ENCODE results near the gene TMEM229B.

Gene TMEM229B

DNA sequence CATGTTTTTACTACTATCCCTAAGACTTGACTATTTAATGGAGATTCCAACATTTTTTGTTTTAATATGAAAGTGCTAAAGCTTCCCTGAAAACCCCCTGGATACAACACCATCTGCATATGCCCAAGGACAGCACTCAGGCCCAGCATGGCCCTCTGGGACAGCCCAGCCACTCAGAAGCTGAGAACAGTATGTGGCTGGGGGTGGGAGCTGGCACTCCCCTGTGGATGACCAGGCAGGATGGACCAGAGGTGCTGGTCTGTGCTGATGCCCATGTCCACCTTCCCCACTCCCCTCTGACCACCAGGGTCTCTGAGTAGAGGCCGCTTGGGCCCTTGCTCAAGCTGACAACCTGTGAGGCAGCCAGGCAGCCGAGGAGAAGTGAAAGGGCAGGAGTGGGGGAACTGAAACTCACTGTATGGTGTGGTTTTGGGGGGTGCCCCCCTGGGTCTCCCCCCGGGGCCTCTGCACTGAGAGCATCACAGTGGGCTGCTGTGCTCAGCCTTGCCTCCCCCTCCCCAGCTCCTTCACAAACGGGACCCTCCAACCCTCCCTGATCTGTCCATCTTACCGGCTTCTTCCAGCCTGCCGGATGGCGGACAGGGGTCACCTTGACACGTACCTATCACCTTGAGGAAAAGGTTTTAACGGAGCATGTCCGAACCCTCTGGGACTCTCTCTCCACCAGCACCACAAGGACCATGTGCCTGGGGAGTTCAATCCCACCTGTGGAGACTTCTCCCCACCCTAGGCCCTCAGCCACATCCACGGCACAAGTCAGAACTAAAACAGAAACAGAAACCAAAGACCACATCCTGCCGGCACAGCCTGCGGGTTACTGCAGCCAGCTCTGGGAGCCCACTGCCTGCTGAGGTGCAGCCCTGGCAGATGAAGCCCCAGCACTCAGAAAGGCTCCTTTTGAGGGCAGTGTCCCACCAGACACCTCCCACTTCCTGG, at the start of gene TMEM229B:
TMEM229B (minus strand) TSS at position 785 of the 957 bp plus-strand sequence. CDS start 14,798 bp downstream, outside the sequence.
- peak; percentile 52 for DNase-seq

DNA sequence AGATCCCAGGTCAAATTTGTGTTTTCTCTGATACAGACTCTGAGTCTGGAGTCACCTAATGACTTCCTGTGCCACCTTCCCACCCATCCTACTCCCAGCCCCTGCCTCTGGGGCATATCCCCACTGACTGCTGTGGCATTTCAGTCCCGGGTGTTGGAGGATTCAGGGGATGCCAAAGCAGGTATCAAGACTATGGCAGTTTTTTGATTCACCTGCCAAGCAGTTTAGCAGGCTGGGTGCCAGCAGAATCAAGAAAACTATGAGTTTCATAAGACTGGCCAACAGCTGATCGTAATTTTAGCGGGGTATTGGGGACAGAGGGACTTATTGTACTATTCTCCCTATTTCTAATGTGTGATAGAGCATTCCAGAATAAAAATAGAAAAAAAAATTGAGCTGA, 49.2 kb upstream of the TMEM229B start:
- DNase-seq = no peak

DNA sequence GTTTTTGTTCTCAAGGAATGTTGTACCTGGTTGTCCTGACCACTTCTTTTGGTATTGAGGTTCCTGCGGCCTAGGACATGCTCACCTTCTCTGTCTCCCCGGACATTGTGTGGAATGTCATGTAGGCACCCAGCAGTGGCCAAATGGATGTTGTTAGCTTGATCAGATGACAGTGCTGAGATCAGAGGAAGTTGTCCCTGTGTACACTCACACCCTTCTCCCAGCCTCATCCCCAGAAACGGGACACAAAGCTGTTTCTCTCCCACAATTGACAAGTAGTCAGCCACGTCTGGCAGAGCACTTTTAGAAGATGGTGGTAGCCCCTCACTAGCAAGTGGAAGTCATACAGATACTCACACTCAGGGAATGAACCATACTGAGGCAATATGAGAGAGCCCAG, 47.6 kb upstream of the TMEM229B start:
- DNase-seq = no peak

DNA sequence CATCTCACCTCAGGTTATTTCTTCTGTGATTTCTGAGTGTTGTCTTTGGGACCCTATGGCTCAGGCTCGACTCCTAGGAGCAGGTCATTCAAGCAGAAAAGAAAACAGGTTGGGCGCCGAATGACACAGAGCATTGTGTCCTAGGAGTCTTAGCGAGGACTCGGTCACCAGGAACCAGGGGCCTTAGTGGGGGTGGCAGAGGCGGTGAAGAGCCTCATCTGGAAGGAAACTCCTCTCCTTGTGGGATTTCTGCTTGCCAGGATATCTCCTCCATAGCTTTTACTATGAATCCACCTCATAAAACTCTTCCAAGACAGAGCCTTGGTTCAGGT, 45.2 kb upstream of the TMEM229B start:
- DNase-seq = no peak

DNA sequence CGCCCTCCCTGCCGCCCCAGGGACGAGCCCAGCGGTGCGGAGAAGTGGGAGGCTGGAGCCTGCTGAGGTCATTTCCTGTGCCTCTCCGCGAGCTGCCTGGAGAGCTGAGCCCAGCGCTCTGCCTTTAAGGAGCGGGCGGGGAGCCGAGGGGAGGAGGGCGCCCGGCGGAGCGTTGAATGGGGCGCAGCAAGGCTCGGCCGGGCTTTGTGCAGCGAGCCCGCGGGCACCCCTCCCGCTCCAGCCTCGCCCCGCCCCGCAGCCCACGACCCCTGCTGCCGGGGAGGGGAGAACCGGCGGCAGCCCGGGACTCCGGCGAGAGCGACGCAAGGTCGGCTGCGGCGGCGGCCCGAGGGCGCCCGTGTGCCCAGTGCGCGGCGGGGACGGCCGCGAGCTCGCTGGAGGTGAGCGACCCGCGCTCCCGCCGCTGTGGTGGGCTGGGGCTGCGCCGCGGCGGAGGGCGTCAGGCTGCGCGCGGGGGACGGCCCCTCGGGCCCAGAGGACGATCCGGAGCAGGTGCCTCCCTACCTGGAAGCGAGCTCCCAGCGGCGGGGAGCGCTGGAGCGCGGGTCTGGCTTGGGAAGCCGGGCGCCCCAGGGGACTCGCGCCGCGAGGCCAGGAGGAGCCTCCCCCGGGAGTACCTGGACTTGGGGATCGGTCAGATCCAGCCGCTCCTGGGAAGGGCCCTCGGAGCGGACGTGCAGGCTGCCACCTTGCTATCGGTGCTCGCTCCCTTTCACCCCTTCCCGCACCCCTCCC, 44.7 kb upstream of the TMEM229B start, which contains the start of gene PLEKHH1:
PLEKHH1 (plus strand) TSS at position 293 of the 756 bp plus-strand sequence. CDS start 8,578 bp downstream, outside the sequence.
- peak; percentile 31 for DNase-seq

DNA sequence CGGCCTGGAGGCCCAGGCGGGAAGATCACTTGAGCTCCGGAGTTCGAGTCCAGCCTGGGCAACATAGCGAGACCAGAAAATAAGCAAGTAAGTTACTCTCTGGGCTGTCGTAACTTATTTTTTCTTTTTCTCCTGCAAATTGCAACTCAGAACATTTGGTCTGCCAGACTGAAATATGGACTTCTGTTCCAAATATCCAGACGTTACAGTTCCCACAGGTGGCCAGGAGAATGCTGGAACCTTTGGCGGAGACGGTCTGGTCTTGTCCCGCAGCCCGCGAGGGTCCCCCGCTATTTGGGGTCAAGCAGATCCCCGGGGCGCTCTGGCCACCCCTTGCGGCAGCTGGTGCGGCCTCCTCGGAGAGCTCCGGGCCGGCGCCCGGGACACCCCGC, 44.1 kb upstream of the TMEM229B start:
- no peak for DNase-seq

DNA sequence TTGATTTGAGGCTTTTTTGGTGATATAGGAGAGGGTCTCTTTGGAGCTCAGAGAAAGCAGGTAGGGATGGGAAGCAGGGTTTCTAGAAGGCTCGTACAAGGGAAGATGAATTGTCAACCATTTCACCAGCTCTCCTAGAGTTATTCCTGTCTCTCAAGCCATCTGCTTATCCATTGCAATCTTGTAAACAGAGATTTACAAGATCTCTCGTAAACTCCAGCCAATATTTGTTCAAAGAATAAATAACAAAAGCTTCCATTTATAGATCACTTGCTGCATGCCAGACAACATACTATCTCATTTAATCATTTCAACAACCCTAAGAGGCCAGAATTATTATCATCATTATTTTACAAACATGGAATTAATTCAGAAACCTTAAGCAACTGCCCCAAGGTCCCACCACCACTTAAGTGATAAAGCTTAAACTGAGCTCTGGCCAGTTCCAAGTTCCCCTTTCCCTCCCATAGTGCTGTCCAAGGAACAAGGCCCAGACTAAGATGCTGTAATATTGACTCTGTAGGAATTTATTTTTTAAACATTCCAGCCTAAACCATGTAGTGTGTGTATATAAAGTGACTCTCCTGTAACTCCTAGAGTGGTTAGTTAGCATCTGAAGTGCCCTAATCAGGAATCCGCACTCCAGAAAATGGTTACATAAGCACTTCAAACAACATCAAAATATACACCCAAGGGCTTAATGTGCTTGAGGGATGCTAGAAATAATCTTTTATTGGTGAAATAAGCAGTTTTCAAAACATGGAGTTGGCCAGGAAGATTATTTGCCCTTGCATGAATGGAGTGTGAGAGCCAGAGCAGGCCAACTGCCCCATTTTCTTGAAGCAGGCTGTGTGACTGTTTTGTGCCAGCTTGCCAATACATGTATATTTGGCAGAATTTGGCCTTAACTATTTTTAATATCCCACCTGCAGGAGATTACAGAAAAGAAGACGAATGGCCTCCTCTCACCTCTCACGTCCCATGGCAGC, 41.7 kb upstream of the TMEM229B start:
- no peak for DNase-seq

DNA sequence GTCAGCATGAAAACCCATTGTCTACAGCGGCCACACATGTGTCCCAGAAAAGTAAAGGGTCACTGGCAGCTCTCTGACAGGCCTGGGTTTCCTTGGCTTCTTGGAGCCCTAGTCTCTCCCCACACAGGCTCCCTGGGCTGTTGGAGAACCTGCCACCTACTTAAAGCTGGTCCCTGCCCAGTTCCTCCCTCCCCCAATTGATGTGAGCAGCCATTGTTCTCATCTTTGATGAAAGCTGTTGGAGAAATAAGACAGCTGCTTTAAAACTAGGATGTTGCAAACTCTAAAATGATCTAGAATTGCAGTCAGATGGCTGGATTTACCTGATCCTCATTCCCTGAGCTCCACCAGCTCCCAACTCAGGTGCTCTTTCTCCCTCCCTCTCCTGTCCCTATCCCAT, 39.8 kb upstream of the TMEM229B start:
- DNase-seq = no peak

DNA sequence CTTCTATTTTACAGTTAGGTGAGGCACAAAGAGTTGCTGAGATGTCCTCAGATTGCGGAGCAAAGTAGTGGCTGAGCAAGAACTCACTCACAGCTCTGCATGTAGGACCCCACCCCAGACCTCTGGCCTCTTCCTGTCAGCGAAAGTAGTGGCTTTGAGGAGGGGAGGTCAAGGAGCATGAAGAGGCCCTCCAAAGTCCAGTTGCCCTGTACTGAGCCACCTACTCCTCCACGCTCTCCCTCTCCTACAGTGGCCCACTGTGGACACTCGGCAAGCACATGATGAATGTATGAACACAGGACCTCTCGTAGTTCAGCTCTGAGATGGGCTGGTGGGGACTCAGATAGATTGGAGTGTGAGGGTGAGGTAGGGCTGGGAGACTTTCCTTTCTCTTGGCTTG, 39.2 kb upstream of the TMEM229B start:
- no peak for DNase-seq

DNA sequence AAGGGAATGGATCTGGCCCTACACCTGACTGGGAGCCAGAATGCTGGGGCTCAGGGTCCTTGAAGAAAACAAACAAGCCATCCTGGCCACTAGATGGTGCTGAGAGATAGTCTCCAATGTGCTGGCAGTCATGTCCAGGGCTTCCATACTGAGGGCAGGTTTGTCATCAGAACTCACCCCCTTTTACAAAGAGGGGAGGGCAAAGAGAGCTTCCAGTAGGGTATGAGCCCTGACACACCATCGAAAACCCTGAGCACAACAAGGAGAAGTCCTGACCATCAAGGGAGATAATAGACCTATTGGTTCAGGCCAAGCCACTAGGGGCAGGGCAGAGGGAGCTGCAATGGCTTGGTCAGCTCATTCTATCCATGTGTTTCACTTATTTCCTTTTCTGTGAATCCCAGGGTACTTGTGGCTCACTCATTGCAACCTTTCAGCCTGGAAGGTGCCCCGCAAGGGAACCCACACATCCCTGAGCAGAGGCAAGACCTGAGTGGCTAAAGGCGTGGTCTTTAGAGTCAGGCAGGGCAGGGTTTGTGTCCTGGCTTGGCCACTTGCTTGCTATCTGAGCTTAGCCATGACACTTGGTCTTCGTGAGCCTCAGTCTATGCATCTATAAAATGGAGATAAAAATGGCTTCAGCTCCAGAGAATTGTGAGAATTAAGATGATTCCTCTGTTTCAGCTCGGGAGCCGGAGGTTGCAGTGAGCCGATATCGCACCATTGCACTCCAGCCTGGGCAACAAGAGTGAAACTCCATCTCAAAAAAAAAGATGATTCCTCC, 38.3 kb upstream of the TMEM229B start:
- DNase-seq = peak; percentile 13

DNA sequence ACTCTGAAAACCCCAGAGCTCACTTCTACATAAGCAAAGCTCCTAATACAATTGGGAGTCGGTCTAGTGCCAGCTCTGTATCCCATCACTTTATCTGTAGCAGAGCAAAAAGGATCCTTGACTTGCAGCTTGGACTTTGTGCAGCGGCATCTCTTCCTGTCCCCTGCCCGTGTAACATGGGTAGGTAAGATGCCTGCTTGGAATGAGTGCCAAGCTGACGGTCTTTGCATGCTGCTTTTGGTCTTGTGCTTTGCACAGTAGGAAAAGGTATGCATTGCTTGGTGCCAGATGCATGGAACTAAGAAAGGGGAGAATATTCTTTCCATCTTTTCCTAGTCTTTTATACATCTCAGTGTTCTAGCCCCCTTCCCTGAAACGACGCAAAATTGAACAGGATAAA, 37.7 kb upstream of the TMEM229B start:
- no peak for DNase-seq

DNA sequence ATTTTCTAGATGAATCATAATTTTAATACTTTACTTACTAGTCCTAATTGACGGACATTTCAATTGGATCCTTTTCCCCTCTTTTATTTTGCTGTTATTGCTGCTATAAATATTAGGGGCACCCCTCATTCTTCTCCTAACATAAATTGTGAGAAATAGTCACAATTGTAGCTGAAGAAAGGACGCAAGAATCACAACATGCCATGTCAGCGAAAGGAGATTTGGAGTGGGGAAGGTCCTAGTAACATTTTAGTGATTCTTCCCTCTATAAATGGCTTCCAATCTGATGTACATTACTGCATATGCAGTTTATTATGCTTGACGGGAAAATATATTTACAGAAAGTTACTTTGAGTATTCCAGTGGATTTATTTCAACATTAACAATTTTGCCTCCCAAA, 36.9 kb upstream of the TMEM229B start:
- no peak for DNase-seq

DNA sequence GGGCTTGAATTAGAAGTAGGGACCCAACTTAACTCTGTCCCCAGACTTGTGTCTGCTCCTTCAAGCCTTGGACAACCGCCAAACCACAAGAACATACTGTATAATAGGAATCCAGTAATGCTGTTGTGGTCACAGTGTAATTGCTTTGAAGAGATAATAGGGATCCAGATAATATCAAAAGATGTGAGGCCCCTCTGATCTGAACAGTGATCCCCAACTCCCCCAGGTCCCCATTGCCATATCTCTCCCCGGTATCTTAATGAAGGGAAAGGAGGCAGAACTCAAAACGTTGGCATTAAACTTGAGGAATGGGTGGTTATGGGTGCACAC, 36.1 kb upstream of the TMEM229B start:
- no peak for DNase-seq

DNA sequence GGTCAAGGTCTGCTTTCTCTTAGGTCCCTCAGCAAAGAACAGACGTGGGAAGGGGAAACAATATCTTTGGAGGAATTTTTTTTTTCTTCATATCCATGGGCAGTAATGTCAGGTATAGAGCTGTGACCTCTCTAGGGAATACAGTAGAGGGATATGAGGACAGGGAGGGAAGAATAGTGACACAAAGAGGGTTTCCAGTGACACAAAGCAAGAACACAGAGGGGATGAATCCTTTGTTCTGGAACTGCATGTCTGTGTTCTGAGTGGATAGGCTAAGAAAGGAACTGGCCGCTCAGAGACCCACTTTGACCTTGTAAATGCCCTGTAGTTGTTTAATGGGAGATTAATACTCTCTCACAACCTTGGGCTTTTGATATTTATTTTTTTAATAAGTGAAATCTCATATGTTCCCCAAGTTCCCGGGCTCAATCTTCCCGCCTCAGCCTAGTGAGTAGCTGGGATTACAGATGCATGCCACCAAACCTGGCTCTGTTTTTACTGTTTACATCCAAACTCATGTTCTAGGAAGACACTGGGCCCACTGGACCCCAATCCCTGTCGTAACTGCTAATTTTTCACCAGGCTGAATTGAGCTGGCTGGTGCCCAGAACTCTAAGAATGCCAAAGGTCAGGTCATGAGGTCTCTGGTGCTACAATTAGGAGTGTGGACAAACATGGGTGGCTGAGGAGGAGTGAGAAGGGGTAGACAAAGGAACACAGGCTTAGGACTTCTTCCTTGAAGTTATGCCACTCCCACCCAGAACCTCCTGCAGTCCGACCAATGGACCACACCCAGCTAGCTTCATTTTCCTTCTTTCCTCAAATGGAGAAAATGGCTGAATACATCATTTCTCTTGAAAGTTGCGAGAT, 35.5 kb upstream of the TMEM229B start:
- no peak for DNase-seq

DNA sequence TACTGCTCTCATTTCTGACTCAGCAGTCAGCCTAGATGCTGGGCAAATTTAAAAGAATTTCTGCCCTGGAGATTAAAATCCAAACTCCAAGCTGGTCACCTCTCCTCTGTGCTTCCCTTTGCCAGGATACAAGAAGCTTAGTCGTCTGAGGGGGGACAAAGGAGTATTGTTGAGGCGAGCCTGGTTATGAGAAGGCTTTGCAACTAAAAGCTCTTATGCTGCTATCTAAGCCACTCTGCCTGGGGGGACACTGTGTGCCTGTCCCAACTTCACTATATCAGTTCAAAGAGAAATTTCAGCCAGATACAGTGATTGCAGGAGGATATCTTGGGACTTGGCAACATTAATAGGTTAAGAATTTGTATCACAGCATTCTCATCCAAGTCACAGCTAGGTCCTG, 33.7 kb upstream of the TMEM229B start:
- DNase-seq = no peak

DNA sequence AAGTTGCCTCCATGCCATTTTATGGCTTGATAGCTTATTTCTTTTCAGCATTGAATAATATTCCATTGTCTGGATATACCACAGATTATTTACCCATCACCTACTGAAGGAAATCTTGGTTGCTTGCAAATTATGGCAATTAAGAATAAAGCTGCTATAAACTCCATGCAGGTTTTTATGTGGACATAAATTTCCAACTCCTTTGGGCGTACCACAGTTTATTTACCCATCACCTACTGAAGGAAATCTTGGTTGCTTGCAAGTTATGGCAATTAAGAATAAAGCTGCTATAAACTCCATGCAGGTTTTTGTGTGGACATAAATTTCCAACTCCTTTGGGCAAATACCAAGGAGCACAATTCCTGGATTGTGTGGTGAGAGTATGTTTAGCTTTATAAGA, 32.0 kb upstream of the TMEM229B start:
- DNase-seq = no peak

DNA sequence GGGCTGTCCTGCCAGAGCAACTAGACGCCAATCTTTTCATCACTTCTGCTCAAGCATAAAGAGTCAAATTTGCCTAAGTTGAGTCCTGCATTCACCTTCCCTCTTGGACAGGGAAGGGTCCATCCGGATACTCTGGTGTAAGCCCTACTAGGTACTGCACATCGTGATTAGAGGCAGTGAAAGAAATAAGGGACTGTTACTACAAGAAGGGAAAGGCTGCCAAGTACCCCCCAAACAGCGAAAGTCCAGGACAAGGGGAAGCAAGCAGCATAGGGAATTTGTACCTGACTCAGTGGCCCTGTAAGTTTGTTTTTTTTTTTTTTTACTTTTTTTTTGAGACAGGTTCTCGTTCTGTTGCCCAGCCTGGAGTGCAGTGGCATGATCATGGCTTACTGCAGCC, 30.9 kb upstream of the TMEM229B start:
- no peak for DNase-seq

DNA sequence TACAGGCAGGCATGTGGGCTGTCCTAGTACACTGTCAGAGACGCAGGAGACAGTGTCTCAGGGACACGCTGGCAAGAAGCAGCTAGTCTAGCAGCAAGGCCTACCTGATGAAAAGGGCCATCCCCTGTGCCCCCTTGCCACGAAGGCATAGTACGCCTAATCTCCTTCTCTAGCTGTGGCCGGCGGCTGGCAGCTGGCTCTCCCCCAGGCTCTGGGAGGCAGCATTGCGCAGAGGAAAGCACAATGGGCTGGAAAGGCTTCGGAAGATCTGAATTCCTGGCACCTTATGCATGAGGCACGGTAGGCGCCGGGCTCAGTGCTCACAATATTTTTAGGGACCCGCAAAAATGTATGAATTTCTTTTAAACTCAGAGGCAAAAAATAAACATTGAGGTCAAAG, 28.6 kb upstream of the TMEM229B start:
- DNase-seq = no peak

DNA sequence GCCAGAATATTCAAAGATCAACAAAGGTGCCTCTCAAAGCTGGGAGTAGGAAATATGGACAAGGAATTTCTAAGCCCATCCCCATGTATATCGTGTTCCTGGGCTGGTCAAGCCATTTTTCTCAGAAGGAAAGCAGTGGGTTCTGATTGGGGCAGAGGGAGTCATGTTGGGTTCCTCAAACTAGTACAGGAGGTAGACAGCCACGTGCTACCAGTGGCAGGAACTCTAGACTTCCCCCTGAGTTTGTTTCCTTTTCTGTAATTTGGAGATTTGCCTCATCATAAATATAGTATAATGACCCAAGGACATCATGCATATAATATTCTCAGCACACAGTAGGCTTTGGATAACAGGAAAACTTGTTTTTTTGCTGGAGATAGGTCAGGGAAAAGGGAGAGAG, 28.2 kb upstream of the TMEM229B start:
- DNase-seq = no peak

DNA sequence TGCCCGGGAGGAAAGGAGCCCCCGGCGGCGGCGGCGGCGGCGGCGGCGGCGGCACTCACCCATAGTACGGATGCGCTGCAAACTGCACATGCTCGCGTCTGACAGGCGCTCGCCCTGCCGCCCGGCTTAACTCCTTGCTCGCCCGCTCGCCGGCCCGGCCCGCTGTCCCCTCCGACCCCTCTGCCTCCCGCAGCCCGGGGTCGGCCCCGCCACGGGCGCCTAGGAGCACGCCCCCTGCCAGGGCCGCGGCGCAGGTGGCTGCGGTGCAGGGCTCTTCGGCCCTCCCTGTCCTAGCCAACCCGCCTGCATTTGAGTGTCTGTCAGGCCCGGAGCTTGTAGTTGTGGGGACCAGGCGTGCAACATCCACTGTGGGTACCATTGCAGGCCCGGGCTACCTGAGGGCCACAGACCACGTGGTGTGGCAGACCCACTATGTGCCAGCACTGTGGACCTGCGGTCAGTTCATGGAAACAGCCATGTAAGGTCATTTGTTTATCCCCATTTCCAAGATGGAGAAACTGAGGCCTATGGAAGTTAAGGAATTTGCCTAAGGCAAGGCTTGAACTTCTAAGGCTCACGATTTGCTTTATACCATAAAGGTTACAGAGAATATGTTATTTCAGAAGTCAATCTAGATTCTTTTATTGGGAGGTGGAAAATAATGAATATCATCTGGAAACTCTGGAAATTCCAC, 27.0 kb upstream of the TMEM229B start:
- no peak for DNase-seq

Measured in activated T-cell treated with anti-CD3 and anti-CD28 coated beads for 4 hours (primary cell).